GM23338 (cell line): ENCODE data around the gene ATP6V1F. TPM values are rescaled to one million over a fixed set of nuclear protein-coding genes. Genes with fewer than 3 reads are reported as not detected.

ENCODE experiments used
- ATAC-seq: fragments of 200-7000 bp; cut with Tn5 transposase; 3 replicates; pipeline ENCODE4 v1.9.1; 2020
- DNase-seq: peaks from one replicate; pipeline ENCODE4 v3.0.0-alpha.2; 2015; ENCODE audit warnings: low spot score
- H2AFZ ChIP-seq: fragments of 200-600 bp; sonication (generic); 2 replicates; pipeline ENCODE4 v1.8.0; 2016; ENCODE audit warnings: antibody characterized with exemption, mild to moderate bottlenecking, moderate library complexity
- H3F3A ChIP-seq: fragments of 200-600 bp; sonication (generic); replicated peaks from 2 replicates; pipeline ENCODE4 v1.8.0; 2017; ENCODE audit warnings: antibody characterized with exemption, mixed run types, low read depth
- H3K27ac ChIP-seq: fragments of 200-600 bp; sonication (generic); 2 replicates; pipeline ENCODE4 v1.6.1; 2016; ENCODE audit warnings: low read depth
- H3K27me3 ChIP-seq: fragments of 200-600 bp; sonication (generic); 2 replicates; pipeline ENCODE4 v1.8.0; 2016; ENCODE audit warnings: mild to moderate bottlenecking, mixed run types, moderate library complexity; ENCODE audit not compliant: insufficient read depth
- H3K36me3 ChIP-seq: fragments of 200-600 bp; sonication (generic); 2 replicates; pipeline ENCODE4 v1.8.0; 2016; ENCODE audit warnings: mild to moderate bottlenecking; ENCODE audit not compliant: insufficient read depth
- H3K4me1 ChIP-seq: fragments of 200-600 bp; sonication (generic); 2 replicates; pipeline ENCODE4 v1.8.0; 2016; ENCODE audit warnings: mild to moderate bottlenecking, moderate library complexity; ENCODE audit not compliant: insufficient read depth
- H3K4me2 ChIP-seq: fragments of 200-600 bp; sonication (generic); 2 replicates; pipeline ENCODE4 v1.7.1; 2017; ENCODE audit warnings: mixed run types
- H3K4me3 ChIP-seq: fragments of 200-600 bp; sonication (generic); 2 replicates; pipeline ENCODE4 v1.6.1; 2016; ENCODE audit warnings: mixed run types
- H3K79me2 ChIP-seq: fragments of 200-600 bp; sonication (generic); replicated peaks from 2 replicates; pipeline ENCODE4 v1.8.0; 2017; ENCODE audit warnings: mild to moderate bottlenecking; ENCODE audit not compliant: insufficient read depth
- H3K9me2 ChIP-seq: fragments of 200-600 bp; sonication (generic); 2 replicates; pipeline ENCODE4 v1.8.0; 2017; ENCODE audit not compliant: insufficient read depth
- H4K20me1 ChIP-seq: fragments of 200-600 bp; sonication (generic); replicated peaks from 2 replicates; pipeline ENCODE4 v1.8.0; 2017; ENCODE audit warnings: mild to moderate bottlenecking; ENCODE audit not compliant: insufficient read depth
- H3K27ac Mint-ChIP-seq: 2 replicates; pipeline ENCODE4 v1.8.0; 2020; ENCODE audit warnings: inconsistent platforms, mild to moderate bottlenecking, moderate library complexity, mixed read lengths
- H3K27me3 Mint-ChIP-seq: 3 replicates; pipeline ENCODE4 v1.8.0; 2022; ENCODE audit warnings: low read depth, mild to moderate bottlenecking, moderate library complexity, mixed read lengths, inconsistent platforms; ENCODE audit not compliant: insufficient read depth, poor library complexity
- H3K36me3 Mint-ChIP-seq: 3 replicates; pipeline ENCODE4 v1.8.0; 2021; ENCODE audit warnings: low read depth, mild to moderate bottlenecking, inconsistent platforms, moderate library complexity, mixed read lengths
- H3K4me1 Mint-ChIP-seq: 3 replicates; pipeline ENCODE4 v1.8.0; 2020; ENCODE audit warnings: mild to moderate bottlenecking, inconsistent platforms, mixed read lengths
- H3K4me3 Mint-ChIP-seq: 3 replicates; pipeline ENCODE4 v1.8.0; 2021; ENCODE audit warnings: moderate library complexity, mild to moderate bottlenecking, inconsistent platforms, mixed read lengths
- H3K9me3 Mint-ChIP-seq: 3 replicates; pipeline ENCODE4 v1.8.0; 2020; ENCODE audit warnings: moderate library complexity, mild to moderate bottlenecking, inconsistent platforms, mixed read lengths
- CREB1 ChIP-seq: fragments of 250-450 bp; sonication (Bioruptor Pico); IDR thresholded peaks from 2 replicates; pipeline ENCODE4 v1.5.0; 2020; ENCODE audit warnings: low read depth, mild to moderate bottlenecking, moderate library complexity
- EZH2 ChIP-seq: fragments of 200-600 bp; sonication (generic); IDR thresholded peaks from one replicate; pipeline ENCODE4 v1.8.0; 2017; ENCODE audit warnings: antibody characterized with exemption, mild to moderate bottlenecking, low read depth; ENCODE audit not compliant: unreplicated experiment
- EZH2phosphoT487 ChIP-seq: fragments of 200-600 bp; sonication (generic); IDR thresholded peaks from one replicate; pipeline ENCODE4 v1.8.1; 2018; ENCODE audit warnings: antibody characterized with exemption; ENCODE audit not compliant: unreplicated experiment
- JUNB ChIP-seq: IDR thresholded peaks from one replicate; pipeline ENCODE4 v1.6.1; 2016; ENCODE audit warnings: antibody characterized with exemption; ENCODE audit not compliant: unreplicated experiment
- NANOG ChIP-seq: IDR thresholded peaks from 2 replicates; pipeline ENCODE4 v1.6.1; 2016; ENCODE audit warnings: antibody characterized with exemption, borderline replicate concordance
- POLR2AphosphoS5 ChIP-seq: IDR thresholded peaks from 2 replicates; pipeline ENCODE4 v1.6.1; 2016; ENCODE audit warnings: antibody characterized with exemption, low read depth
- STAT1 ChIP-seq: IDR thresholded peaks from one replicate; pipeline ENCODE4 v1.6.1; 2016; ENCODE audit warnings: antibody characterized with exemption; ENCODE audit not compliant: unreplicated experiment
- ZNF114 ChIP-seq: fragments of 250-450 bp; sonication (Bioruptor Pico); IDR thresholded peaks from 2 replicates; pipeline ENCODE4 v1.5.0; 2020; ENCODE audit warnings: mild to moderate bottlenecking, moderate library complexity
- ZNF331 ChIP-seq: fragments of 250-450 bp; sonication (Bioruptor Pico); IDR thresholded peaks from 2 replicates; pipeline ENCODE4 v1.5.0; 2020; ENCODE audit warnings: low read depth, mild to moderate bottlenecking, moderate library complexity
- ZNF462 ChIP-seq: fragments of 250-450 bp; sonication (Bioruptor Pico); IDR thresholded peaks from 2 replicates; pipeline ENCODE4 v1.5.0; 2020; ENCODE audit warnings: mild to moderate bottlenecking, moderate library complexity
- polyA plus RNA-seq: library from polyadenylated mRNA; unstranded; fragments of >200 nt; fragmentation: Nextera tagmentation; extraction: Ambion mirVana; gene quantifications from 2 replicates; pipeline ENCODE4 v1.2.1, GENCODE V29; 2016
- total RNA-seq: library from RNA; depleted of rRNA; stranded (reverse); fragments of >200 nt; shearing (Covaris generic); gene quantifications from 2 replicates; pipeline ENCODE4 v1.2.3, GENCODE V29; 2014
- TF ChIP-seq, protein P1 (sequence below): IDR thresholded peaks from 2 replicates; pipeline ENCODE4 v1.6.1; 2016; ENCODE audit warnings: antibody characterized with exemption
- TF ChIP-seq, protein P2 (sequence below), 2 experiments: fragments of 200-600 bp in 1 of 2; sonication (generic) in 1 of 2; conservative IDR thresholded peaks; 2 replicates each; pipeline versions ENCODE4 v1.5.1 to v1.6.1; 2016 to 2017; ENCODE audit warnings: antibody characterized with exemption in 2 of 2, low read depth in 2 of 2, mild to moderate bottlenecking in 2 of 2, moderate library complexity in 1 of 2
- TF ChIP-seq, protein P3 (sequence below): IDR thresholded peaks from one replicate; pipeline ENCODE4 v1.6.1; 2018; ENCODE audit warnings: antibody characterized with exemption; ENCODE audit not compliant: unreplicated experiment

The ATP6V1F gene
- total and polyA plus RNA-seq, 2 experiments from 2014 or later: 66.5 to 271 TPM

- H3K4me3 Mint-ChIP-seq: no peak overlapping the region
- H3K36me3 ChIP-seq: no peaks in the 10 kb centered on the region
- TF ChIP-seq, protein P1, sequence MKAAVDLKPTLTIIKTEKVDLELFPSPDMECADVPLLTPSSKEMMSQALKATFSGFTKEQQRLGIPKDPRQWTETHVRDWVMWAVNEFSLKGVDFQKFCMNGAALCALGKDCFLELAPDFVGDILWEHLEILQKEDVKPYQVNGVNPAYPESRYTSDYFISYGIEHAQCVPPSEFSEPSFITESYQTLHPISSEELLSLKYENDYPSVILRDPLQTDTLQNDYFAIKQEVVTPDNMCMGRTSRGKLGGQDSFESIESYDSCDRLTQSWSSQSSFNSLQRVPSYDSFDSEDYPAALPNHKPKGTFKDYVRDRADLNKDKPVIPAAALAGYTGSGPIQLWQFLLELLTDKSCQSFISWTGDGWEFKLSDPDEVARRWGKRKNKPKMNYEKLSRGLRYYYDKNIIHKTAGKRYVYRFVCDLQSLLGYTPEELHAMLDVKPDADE: no peak
- no peak for TF ChIP-seq CREB1 (CRISPR knock-in tag)
- no peak for TF ChIP-seq NANOG
- TF ChIP-seq ZNF114 (CRISPR knock-in tag): no peak
- TF ChIP-seq ZNF331: no peak
- no peak for TF ChIP-seq EZH2
- TF ChIP-seq, protein P2, sequence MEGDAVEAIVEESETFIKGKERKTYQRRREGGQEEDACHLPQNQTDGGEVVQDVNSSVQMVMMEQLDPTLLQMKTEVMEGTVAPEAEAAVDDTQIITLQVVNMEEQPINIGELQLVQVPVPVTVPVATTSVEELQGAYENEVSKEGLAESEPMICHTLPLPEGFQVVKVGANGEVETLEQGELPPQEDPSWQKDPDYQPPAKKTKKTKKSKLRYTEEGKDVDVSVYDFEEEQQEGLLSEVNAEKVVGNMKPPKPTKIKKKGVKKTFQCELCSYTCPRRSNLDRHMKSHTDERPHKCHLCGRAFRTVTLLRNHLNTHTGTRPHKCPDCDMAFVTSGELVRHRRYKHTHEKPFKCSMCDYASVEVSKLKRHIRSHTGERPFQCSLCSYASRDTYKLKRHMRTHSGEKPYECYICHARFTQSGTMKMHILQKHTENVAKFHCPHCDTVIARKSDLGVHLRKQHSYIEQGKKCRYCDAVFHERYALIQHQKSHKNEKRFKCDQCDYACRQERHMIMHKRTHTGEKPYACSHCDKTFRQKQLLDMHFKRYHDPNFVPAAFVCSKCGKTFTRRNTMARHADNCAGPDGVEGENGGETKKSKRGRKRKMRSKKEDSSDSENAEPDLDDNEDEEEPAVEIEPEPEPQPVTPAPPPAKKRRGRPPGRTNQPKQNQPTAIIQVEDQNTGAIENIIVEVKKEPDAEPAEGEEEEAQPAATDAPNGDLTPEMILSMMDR (conservative IDR thresholded peaks at IDR 0.05; ENCODE audit: low read depth in 2 of 2): no peak
- no peak for TF ChIP-seq POLR2AphosphoS5
- TF ChIP-seq JUNB: no peak
- no peak for TF ChIP-seq EZH2phosphoT487
- no peak for TF ChIP-seq ZNF462 (CRISPR knock-in tag)
- TF ChIP-seq STAT1: no peak
- TF ChIP-seq, protein P3, sequence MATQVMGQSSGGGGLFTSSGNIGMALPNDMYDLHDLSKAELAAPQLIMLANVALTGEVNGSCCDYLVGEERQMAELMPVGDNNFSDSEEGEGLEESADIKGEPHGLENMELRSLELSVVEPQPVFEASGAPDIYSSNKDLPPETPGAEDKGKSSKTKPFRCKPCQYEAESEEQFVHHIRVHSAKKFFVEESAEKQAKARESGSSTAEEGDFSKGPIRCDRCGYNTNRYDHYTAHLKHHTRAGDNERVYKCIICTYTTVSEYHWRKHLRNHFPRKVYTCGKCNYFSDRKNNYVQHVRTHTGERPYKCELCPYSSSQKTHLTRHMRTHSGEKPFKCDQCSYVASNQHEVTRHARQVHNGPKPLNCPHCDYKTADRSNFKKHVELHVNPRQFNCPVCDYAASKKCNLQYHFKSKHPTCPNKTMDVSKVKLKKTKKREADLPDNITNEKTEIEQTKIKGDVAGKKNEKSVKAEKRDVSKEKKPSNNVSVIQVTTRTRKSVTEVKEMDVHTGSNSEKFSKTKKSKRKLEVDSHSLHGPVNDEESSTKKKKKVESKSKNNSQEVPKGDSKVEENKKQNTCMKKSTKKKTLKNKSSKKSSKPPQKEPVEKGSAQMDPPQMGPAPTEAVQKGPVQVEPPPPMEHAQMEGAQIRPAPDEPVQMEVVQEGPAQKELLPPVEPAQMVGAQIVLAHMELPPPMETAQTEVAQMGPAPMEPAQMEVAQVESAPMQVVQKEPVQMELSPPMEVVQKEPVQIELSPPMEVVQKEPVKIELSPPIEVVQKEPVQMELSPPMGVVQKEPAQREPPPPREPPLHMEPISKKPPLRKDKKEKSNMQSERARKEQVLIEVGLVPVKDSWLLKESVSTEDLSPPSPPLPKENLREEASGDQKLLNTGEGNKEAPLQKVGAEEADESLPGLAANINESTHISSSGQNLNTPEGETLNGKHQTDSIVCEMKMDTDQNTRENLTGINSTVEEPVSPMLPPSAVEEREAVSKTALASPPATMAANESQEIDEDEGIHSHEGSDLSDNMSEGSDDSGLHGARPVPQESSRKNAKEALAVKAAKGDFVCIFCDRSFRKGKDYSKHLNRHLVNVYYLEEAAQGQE: no peak
- H4K20me1 ChIP-seq: no peaks in the 10 kb centered on the region; the same call in 1 of the 2 replicates
- no peaks in the 10 kb centered on the region for H3K27me3 ChIP-seq
- H3K79me2 ChIP-seq: no peaks in the 10 kb centered on the region
- H3K4me2 ChIP-seq: no peak overlapping the region
- H3K36me3 Mint-ChIP-seq: no peaks in the 10 kb centered on the region
- no peaks in the 10 kb centered on the region for H3K9me3 Mint-ChIP-seq
- H2AFZ ChIP-seq: no peak overlapping the region
- H3K27ac Mint-ChIP-seq: no peak overlapping the region
- peaks cover 9% of the 10 kb centered on the region for H3K4me1 Mint-ChIP-seq
- no peaks in the 10 kb centered on the region for H3F3A ChIP-seq
- DNase-seq: no peak
- H3K27ac ChIP-seq: no peak overlapping the region
- H3K9me2 ChIP-seq: no peaks in the 10 kb centered on the region
- no peak overlapping the region for H3K4me3 ChIP-seq
- H3K27me3 Mint-ChIP-seq: peaks cover 3% of the 10 kb centered on the region
- H3K4me1 ChIP-seq: no peaks in the 10 kb centered on the region
- peak; percentile 13; the same call in 2 of the 3 replicates for ATAC-seq
These were observed 40.9 kb upstream of the ATP6V1F start for GRCh38 chr7:128821724-128822123.
